Islet precursor cell (in vitro differentiated cells): ENCODE measurements around the gene ANKRD33B.
"Not testable (repeated sequence)": the region's sequence is repeated elsewhere in the genome, so short reads cannot be mapped to it uniquely, and the experiment has no call there.

Source experiments
- DNase-seq: peaks from one replicate; pipeline ENCODE4 v3.0.0-alpha.2; 2018

Gene ANKRD33B

GRCh38 chr5:10563945-10564837 is at the start of gene ANKRD33B:
ANKRD33B (plus strand) TSS chr5:10564070; CDS start chr5:10564468, 398 bp downstream.
- DNase-seq, result peak; percentile 89

- not testable (repeated sequence) for DNase-seq
Observed at GRCh38 chr5:10514572-10514971, 49.3 kb upstream of the ANKRD33B start.

- DNase-seq, result no peak
Observed at GRCh38 chr5:10515492-10515891, 48.4 kb upstream of the ANKRD33B start.

GRCh38 chr5:10518347-10518746 is 45.5 kb upstream of the ANKRD33B start:
- DNase-seq, result no peak

GRCh38 chr5:10519729-10520128 is 44.1 kb upstream of the ANKRD33B start:
- no peak for DNase-seq

GRCh38 chr5:10520706-10521105 is 43.2 kb upstream of the ANKRD33B start:
- DNase-seq, result no peak

- DNase-seq, result no peak
Observed at GRCh38 chr5:10521466-10522223, 42.2 kb upstream of the ANKRD33B start.

GRCh38 chr5:10522224-10522611 is 41.7 kb upstream of the ANKRD33B start:
- DNase-seq, result no peak

- DNase-seq, result no peak
Observed at GRCh38 chr5:10524376-10525123, 39.3 kb upstream of the ANKRD33B start.

GRCh38 chr5:10525124-10525495 is 38.8 kb upstream of the ANKRD33B start:
- DNase-seq, result no peak

- DNase-seq, result no peak
Observed at GRCh38 chr5:10527281-10527950, 36.5 kb upstream of the ANKRD33B start.

- no peak for DNase-seq
Observed at GRCh38 chr5:10528056-10528816, 35.6 kb upstream of the ANKRD33B start.

GRCh38 chr5:10528827-10529226 is 35.0 kb upstream of the ANKRD33B start:
- DNase-seq, result no peak

GRCh38 chr5:10530601-10531320 is 33.1 kb upstream of the ANKRD33B start:
- no peak for DNase-seq

GRCh38 chr5:10532421-10532820 is 31.4 kb upstream of the ANKRD33B start:
- DNase-seq, result no peak

GRCh38 chr5:10533226-10533625 is 30.6 kb upstream of the ANKRD33B start:
- DNase-seq, result no peak

GRCh38 chr5:10534561-10535530 is 29.0 kb upstream of the ANKRD33B start:
- DNase-seq, result no peak

GRCh38 chr5:10536511-10536910 is 27.4 kb upstream of the ANKRD33B start:
- DNase-seq, result no peak

- no peak for DNase-seq
Observed at GRCh38 chr5:10536931-10537579, 26.8 kb upstream of the ANKRD33B start.
